DMS153 treated with DMSO at 0.1 percent for 48 hours (cell line): ENCODE results near the gene IL17REL.

Experiments used
- DNase-seq: peaks from one replicate; lab custom pipeline; 2025; ENCODE audit not compliant: unreplicated experiment; lab: John Stamatoyannopoulos, UW

Gene IL17REL

GRCh38 chr22:49958931-49959781, 53.4 kb downstream of the IL17REL start:
- no peak for DNase-seq

GRCh38 chr22:49958366-49958921, 54.1 kb downstream of the IL17REL start:
- DNase-seq = no peak

GRCh38 chr22:49957826-49958365, 54.7 kb downstream of the IL17REL start:
- DNase-seq = no peak

- no peak for DNase-seq
Observed at GRCh38 chr22:49956914-49957825, 55.4 kb downstream of the IL17REL start.

DNA sequence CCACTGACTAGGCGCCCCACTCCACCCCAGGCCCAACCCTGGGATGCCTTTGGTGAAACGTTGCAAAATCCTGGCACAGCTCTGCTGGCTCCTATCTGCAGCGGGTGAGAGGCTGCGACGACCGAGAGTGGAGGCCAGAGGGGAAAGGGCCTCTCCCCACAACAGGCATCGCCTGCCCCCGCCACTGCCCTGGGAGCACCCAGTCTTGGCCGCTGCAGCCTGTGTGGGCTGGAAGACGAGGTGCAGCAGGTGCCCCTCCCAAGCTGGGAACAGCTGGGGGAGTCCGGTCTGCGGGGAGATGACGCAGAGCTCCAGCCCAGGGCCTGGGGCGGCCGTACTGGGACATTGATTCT, 56.2 kb downstream of the IL17REL start:
- no peak for DNase-seq

- DNase-seq = no peak
Observed at GRCh38 chr22:49955581-49956417, 56.8 kb downstream of the IL17REL start.

GRCh38 chr22:49954991-49955580, 57.5 kb downstream of the IL17REL start:
- no peak for DNase-seq

DNA sequence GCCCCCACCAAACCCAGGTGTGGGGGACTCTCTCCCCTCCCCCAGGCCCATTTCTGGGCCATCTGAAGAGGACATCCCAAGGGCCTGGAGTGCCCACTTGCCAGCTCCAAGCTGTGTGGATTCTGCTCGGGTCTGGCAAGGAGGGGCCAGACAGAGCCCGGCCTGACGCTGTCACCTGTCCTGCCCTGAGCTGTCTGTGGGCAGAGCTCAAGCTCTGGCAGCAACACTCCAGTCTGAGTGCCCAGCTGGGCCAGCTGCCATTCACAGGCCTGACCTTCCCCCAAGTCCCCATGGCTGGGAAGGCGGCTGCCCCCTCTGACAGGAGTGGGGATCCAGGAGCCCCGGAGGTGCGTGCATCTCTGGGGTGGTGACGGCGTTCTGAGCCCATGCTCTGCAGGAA, 58.2 kb downstream of the IL17REL start:
- DNase-seq = no peak

GRCh38 chr22:49953680-49954344, 58.8 kb downstream of the IL17REL start:
- no peak for DNase-seq

DNA sequence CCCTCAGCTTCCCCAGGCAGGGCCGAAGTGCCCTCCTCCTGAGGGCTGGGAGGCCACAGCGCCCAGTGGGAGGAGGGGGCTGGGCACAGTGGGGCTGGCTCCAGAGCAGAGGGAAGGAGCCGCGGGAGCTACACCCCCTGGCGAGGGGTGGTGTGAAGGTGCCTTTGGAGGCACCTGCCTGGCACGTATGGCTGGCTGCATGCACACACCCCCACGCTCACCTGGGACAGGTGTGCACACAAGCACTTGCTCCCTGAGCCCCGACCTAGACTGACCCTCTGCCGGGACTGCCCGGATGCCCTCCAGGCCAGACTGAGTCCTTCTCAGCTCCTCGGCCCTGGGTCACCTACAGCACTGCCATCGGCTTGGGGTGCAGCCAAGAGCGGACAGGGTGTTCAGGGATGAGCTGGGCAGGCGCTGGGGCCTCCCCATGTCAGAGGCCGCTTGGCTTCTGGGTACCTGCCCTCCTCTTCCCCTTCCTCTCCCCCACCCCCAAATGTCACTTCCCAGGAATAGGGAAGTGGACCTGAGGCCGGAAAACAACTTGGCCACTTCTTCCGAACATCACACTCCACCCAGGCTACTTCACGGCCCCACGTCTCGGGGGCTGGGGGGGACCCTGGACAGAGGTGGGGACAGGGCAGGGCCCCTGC, 59.4 kb downstream of the IL17REL start:
- DNase-seq = no peak

DNA sequence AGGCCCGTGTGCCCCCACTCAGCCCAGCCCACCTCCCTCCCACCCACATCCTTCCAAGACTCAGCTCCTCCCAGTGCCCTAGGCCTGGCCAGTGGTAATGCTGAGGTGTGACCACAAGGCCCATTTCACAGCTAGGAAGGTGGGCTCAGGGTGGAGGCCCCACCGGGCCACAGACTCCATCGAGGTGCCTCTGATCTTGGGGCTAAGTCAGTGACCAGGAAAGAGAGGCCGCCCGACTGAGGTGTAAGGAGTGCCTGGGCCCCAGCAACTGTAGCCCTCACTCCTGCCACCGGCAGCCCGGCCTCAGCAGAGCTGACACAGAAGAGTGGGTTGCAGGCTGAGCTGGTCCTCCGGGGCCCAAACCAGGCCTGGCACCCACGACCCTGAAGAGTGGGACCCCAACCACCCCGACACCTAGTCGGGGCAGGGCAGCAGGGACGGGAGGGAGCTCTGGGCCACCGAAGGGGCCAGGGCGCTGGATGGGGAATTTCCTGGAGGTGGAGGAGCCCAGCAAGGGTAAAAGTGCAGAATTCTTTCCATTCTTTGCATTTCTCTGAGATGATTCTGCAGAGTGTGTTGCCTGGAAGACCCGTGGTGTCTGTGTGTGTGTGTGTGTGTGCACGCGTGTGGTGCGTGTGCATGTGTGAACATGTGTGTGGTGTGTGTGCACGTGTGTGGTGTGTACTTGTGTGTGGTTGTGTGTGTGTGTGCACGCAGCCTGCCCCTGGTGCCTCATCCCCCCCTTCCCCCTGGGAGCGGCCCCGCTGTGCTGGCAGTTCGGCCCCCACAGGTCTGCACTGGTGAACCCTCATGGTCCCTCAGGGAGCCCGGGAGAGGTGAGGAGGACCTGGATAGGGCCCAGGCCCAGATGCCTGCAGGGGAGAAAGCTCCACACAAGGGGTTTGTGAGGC, 60.3 kb downstream of the IL17REL start:
- no peak for DNase-seq

DNA sequence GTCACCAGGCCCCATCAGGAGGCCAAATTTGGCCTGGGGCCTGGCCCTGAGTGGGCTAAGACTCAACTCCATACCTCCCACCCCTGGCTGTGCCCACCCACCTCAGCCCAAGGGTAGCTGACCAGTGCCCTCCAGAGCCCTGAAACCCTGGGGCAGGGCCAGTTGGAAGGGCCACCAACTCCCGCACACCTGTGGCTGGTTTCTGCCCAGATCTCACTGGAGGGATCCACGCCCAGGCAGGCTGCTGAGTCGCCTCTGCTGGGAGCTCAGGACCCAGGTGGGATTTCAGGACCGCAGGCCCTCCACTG, 60.9 kb downstream of the IL17REL start:
- DNase-seq = no peak

DNA sequence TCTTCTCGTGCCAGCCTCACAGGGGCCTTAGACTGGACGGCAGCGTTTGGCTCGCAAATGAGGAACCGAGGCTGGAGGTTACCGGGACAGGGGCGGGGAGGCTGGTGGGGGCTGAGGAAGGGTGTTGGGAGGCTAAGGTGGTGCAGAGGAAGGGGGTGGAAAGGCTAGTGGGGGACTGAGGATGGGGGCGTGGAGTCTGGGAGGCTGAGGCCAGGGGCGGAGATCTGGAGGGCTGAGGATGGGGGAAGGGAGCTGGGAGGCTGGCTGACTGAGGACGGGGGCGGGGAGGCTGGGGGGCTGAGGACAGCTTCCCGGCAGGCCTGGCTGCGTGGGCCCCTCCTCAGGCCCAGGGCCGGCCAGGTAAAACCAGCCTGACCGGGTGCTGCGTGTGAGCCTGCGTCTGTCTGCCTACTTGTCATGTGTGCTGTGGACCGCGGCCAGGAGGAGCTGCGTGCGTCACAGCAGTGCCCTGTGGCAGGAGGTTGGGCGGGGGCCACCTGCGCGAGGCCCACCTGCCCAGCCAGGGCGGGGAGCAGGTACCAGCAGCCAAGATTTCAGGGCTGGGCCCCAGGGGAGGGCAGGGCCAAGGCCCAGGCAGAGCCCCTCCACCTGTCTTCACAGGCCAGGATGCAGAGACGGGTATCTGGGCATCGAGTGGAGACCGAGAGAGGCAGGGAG, 61.4 kb downstream of the IL17REL start:
- peak; percentile 47 for DNase-seq

DNA sequence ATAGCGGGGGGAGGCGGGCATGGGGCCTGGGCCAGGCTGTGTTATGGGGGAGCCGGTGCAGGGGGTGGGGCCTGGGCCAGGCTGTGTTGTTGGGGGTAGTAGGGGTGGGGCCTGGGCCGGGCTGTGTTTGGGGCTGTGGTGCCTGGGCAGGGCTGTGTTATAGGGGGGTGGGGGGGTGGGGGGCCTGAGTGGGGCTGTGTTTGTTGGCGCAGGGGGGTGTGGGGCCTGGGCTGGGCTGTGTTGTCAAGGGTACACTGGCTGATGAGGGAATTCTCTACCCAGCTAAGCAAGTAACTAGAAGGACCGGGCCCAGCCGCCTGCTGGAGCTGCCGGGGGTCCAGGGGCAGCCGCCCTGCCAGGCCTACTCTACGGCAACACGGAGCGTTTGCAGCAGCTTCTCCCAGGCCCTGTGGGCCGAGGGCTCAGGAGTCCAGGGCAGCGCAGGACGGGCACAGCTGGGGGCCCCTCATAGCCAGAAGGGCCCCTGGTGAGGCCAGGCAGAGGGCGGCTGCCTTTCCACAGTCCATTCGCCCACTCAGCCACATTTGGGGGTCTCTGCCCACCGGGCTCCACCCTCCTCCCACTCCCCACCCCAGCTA, 62.1 kb downstream of the IL17REL start:
- DNase-seq = no peak

- DNase-seq = no peak
Observed at GRCh38 chr22:49949914-49950292, 62.7 kb downstream of the IL17REL start.

DNA sequence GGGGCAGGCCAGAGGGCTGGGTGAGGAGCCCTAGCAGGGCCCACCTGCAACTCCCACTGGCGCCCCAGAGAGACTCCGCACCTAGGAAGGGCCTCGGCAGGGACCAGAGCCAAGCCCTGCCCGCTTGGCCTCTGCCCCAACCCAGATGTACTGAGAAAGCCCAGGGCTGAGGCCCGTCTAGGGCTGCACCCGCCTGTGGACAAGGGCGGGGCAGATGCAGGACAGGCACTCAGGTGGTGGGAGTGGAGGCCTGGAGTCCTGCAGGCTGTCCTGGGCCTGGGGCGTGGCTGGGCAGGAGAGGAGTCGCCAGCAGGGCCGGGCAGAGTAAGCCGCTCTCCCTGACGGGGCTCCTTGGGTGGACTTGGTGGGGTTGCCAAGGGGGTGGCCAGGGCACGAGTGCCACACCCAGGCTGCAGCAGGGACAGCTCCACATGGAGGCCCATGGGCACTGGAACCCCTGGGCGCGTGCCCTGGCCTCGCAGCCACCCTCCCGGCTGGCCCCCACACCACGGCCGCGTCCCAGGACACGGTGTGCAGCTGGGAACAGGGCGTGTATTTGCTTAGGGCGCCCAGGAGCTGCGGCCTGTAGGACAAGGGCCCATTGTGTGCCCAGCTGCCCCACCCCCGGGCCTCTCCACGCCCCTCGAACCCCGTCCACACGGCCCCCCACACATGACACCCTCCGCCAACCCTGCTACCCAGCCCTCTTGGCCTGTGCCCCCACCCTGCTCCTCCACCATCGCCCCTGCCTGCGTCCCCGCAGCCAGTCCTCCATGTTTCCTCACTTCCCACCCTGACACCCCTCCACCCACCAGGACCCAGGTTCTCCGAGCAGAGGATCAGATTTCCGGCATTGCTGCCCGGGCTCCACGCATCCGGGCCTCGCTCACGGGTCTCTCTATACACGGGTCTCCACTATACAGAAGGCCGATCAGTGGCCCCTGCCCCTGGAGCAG, 63.3 kb downstream of the IL17REL start:
- DNase-seq = no peak
